Sigmoid colon (tissue), 3 donors: Measurements from ENCODE around the gene CSTF1.

Experiments used
- CTCF ChIP-seq, 4 experiments: fragments of 450-650 bp in 3 of 4; fragments of 200-600 bp in 1 of 4; IDR thresholded peaks; one replicate each; pipeline ENCODE4 v1.5.1; 2016 to 2019; ENCODE audit warnings: antibody characterized with exemption in 4 of 4, mild to moderate bottlenecking in 3 of 4, moderate library complexity in 2 of 4
- POLR2A ChIP-seq, 2 donors: fragments of 450-650 bp; IDR thresholded peaks; one replicate each; pipeline ENCODE4 v1.6.1; 2016; ENCODE audit warnings: antibody characterized with exemption in 2 of 2, mild to moderate bottlenecking in 2 of 2, moderate library complexity in 2 of 2

GRCh38 chr20:56454754-56455153 is 62.3 kb downstream of the CSTF1 start:
- TF ChIP-seq CTCF (IDR thresholded peaks at IDR 0.05) = no peak
- TF ChIP-seq POLR2A (IDR thresholded peaks at IDR 0.05) = no peak
